ENCODE data around the gene ANKRD30A.

- no peak for TF ChIP-seq CTCF (IDR thresholded peaks at IDR 0.05)
- TF ChIP-seq POLR2A (IDR thresholded peaks at IDR 0.05), result no peak
Observed at GRCh38 chr10:37263304-37263703, 137.9 kb downstream of the ANKRD30A start.
